Ovary (tissue), 9 donors: Measurements from ENCODE around the gene EFNA5. TPM values are rescaled to one million over a fixed set of nuclear protein-coding genes. Genes with fewer than 3 reads are reported as not detected.
"Not testable (repeated sequence)": the region's sequence is repeated elsewhere in the genome, so short reads cannot be mapped to it uniquely, and the experiment has no call there.

Experiments
- DNase-seq, 5 donors: peaks; one replicate each; pipeline ENCODE4 v3.0.0-alpha.2; 2019 to 2020
- H3K27ac ChIP-seq, 2 donors: fragments of 200-600 bp; one replicate each; pipeline versions ENCODE4 v1.5.1 to v1.8.0; 2019 to 2022
- H3K27me3 ChIP-seq: fragments of 200-600 bp; one replicate; pipeline ENCODE4 v1.8.0; 2022
- H3K36me3 ChIP-seq: fragments of 200-600 bp; sonication (generic); one replicate; pipeline ENCODE4 v1.5.1; 2019
- H3K4me1 ChIP-seq: one replicate; pipeline ENCODE4 v1.8.1; 2013; ENCODE audit warnings: mild to moderate bottlenecking, moderate library complexity; ENCODE audit not compliant: insufficient read depth
- H3K4me3 ChIP-seq: fragments of 200-600 bp; sonication (generic); one replicate; pipeline ENCODE4 v1.5.1; 2017
- H3K9me3 ChIP-seq, 2 donors: fragments of 200-600 bp in 1 of 2; sonication (generic) in 1 of 2; one replicate each; pipeline versions ENCODE4 v1.5.1 to v1.8.1; 2013 to 2019; ENCODE audit warnings: mild to moderate bottlenecking in 1 of 2, moderate library complexity in 1 of 2
- EP300 ChIP-seq: sonication (generic); formaldehyde crosslinking; IDR thresholded peaks from one replicate; pipeline ENCODE4 v1.6.1; 2017; ENCODE audit warnings: antibody characterized with exemption
- POLR2A ChIP-seq: fragments of 450-650 bp; IDR thresholded peaks from one replicate; pipeline ENCODE4 v1.6.1; 2017; ENCODE audit warnings: antibody characterized with exemption, mild to moderate bottlenecking, moderate library complexity
- WGBS, 3 donors: extraction: QIAGEN DNeasy Blood & Tissue Kit in 1 of 3; methylation state at CpG; one replicate each; pipeline versions ENCODE4 v1.1.5 to v1.1.7; 2013 to 2017; 5-methylcytosine and 5-hydroxymethylcytosine counted together
- intact Hi-C, 4 donors: fragments of 100-400 bp; cut with DNase I; formaldehyde crosslinking; loops; one replicate each; pipeline versions ENCODE4 v1.11.0 to v1.15.1; 2022 to 2023
- polyA plus RNA-seq, 2 donors: library from polyadenylated mRNA; stranded (reverse); fragments of 200-250 nt in 1 of 2; fragments of 350-450 nt in 1 of 2; fragmentation: Illumina TruSeq in 1 of 2; extraction: RNeasy Lipid Tissue Mini Kit (QIAGEN cat#74804) in 1 of 2; gene quantifications; one replicate each; pipeline ENCODE4 v1.2.3, GENCODE V29; 2013 to 2014
- total RNA-seq, 7 donors: library from RNA; depleted of rRNA in 2 of 7; stranded (reverse); fragments of >200 nt in 2 of 7; fragmentation: NEBNext Ultra II Directional in 3 of 7; extraction: Animal tissue kit (Norgen Biotek cat#: 25700) in 3 of 7; gene quantifications; one replicate each; pipeline versions ENCODE4 v1.1.0 to v1.2.4, GENCODE V29; 2016 to 2023
- TF ChIP-seq, protein P1 (sequence below), 3 donors: fragments of 450-650 bp in 2 of 3; fragments of 200-600 bp in 1 of 3; IDR thresholded peaks; one replicate each; pipeline versions ENCODE4 v1.5.1 to v1.8.0; 2016 to 2022; ENCODE audit warnings: antibody characterized with exemption in 3 of 3, mild to moderate bottlenecking in 1 of 3
- donor health status: DM: no; HTN: no; CAD: no; lungs with moderate emphysema.
- donor health status: DM: no; HTN: no; CAD: no.
- donor health status: Bipolar disorder and iron deficiency.
- donor health status: DM: yes; HTN: yes; CAD: no.
- donor health status: DM: no; HTN: no; CAD: no.
- donor health status: DM: yes; HTN: yes; CAD: no.

Gene EFNA5
- total and polyA plus RNA-seq, 9 donors: 1.5 to 20.6 (median 7.7) TPM

- Histone ChIP-seq H3K4me3 (no peak overlapping the region), H3K36me3 (no peaks in the 10 kb centered on the region), H3K27ac (no peak overlapping the region), H3K9me3 (no peaks in the 10 kb centered on the region), H3K4me1 (no peaks in the 10 kb centered on the region), H3K27me3 (no peaks in the 10 kb centered on the region)
- TF ChIP-seq, protein P1, sequence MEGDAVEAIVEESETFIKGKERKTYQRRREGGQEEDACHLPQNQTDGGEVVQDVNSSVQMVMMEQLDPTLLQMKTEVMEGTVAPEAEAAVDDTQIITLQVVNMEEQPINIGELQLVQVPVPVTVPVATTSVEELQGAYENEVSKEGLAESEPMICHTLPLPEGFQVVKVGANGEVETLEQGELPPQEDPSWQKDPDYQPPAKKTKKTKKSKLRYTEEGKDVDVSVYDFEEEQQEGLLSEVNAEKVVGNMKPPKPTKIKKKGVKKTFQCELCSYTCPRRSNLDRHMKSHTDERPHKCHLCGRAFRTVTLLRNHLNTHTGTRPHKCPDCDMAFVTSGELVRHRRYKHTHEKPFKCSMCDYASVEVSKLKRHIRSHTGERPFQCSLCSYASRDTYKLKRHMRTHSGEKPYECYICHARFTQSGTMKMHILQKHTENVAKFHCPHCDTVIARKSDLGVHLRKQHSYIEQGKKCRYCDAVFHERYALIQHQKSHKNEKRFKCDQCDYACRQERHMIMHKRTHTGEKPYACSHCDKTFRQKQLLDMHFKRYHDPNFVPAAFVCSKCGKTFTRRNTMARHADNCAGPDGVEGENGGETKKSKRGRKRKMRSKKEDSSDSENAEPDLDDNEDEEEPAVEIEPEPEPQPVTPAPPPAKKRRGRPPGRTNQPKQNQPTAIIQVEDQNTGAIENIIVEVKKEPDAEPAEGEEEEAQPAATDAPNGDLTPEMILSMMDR (IDR thresholded peaks at IDR 0.05): no peak
- TF ChIP-seq POLR2A (no peak), EP300 (no peak)
- WGBS, 3 donors: 76 to 88% (median 84%) methylated on average over 1 of the region's 1 CpG
- DNase-seq: no peak
- intact Hi-C loops: no loop called here
Observed at GRCh38 chr5:107435061-107435460, 235.7 kb downstream of the EFNA5 start.

DNA sequence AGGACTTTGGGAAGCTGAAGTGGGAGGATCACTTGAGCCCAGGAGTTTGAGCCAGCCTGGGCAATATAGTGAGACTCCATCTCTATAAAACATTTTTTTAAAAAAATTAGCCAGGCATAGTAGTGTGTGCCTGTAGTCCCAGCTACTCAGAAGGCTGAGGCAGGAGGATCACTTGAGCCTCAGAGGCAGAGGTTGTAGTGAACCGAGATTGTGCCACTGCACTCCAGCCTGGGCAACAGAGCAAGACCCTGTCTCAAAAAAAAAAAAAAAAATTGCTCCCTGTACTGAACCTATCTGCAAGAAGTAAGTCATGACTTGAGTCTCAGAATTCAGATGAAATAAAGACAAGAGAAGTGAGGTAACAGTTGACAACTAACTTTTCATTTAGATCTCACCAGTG, 237.1 kb downstream of the EFNA5 start:
- H3K9me3 ChIP-seq, DNase-seq, H3K27ac ChIP-seq, H3K4me3 ChIP-seq, H3K36me3 ChIP-seq, H3K4me1 ChIP-seq, intact Hi-C loops, H3K27me3 ChIP-seq: not testable (repeated sequence)
- WGBS, 3 donors: 87 to 98% (median 97%) methylated on average over 1 of the region's 1 CpG

DNA sequence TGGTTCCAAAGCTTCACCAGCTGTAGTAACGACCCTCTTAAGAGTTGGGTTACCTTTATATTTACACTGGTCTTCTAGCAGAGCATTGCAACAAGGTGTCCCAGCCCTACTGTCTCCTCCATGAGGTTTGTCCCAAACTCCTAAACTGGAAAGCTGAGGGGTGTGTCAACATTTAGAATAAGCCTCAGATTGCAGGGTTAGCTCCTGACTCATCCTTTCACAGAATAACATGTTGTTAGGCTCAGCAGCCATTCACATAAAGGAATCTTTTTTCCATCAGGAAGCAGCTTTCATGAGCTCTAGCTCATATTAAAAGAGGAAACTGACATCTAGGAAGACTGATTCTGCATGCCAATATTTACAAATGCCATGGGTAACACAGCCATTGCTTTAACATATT, 238.7 kb downstream of the EFNA5 start:
- TF ChIP-seq EP300: no peak
- TF ChIP-seq, protein P1 (IDR thresholded peaks at IDR 0.05): no peak
- TF ChIP-seq POLR2A: no peak
- Histone ChIP-seq H3K36me3 (no peaks in the 10 kb centered on the region), H3K4me1 (no peaks in the 10 kb centered on the region), H3K4me3 (no peak overlapping the region), H3K9me3 (no peaks in the 10 kb centered on the region), H3K27me3 (no peaks in the 10 kb centered on the region), H3K27ac (no peak overlapping the region)
- no peak for DNase-seq
- intact Hi-C loops: no loop called here
- 87 to 95% (median 93%) methylated on average over 1 of the region's 1 CpG for WGBS, 3 donors

- TF ChIP-seq POLR2A (no peak), EP300 (no peak)
- TF ChIP-seq, protein P1 (IDR thresholded peaks at IDR 0.05): no peak
- Histone ChIP-seq H3K9me3 (no peaks in the 10 kb centered on the region), H3K4me3 (no peak overlapping the region), H3K27me3 (no peaks in the 10 kb centered on the region), H3K36me3 (no peaks in the 10 kb centered on the region), H3K4me1 (no peaks in the 10 kb centered on the region), H3K27ac (no peak overlapping the region)
- intact Hi-C loops: no loop called here
- DNase-seq: no peak
- WGBS, 3 donors: 90 to 95% (median 91%) methylated on average over 4 of the region's 4 CpGs
Observed at GRCh38 chr5:107431536-107431935, 239.2 kb downstream of the EFNA5 start.

DNA sequence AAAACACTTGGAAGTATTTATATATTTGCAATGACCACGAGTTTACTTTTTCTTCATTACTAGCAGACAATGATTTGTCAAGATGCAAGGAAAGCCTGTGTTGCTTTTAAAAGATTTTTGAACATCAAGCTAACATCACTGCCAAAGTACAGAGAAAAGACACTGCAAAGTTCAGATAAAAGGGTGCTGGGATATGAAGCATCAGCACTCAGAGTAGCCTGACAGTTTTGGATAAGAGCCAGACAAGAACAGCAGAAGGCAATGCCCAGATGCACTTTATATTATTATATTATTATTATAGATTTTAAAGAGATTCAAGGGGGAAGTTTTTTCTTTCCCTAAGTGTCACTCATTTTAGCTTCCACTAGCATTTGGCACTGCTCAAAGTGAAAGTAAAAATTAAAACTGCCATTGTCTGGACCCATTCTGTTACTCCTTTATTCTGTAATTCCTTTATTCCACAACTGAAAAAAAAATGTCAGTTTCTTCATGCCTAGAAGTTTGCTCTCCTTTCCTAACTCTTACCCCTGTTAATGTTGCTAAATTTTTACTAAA, 240.6 kb downstream of the EFNA5 start:
- 10 to 17% (median 14%) methylated on average over 1 of the region's 1 CpG for WGBS, 3 donors
- no peaks in the 10 kb centered on the region for H3K36me3 ChIP-seq
- DNase-seq: no peak
- TF ChIP-seq POLR2A (no peak), EP300 (no peak)
- TF ChIP-seq, protein P1 (IDR thresholded peaks at IDR 0.05): no peak
- H3K4me1 ChIP-seq: no peaks in the 10 kb centered on the region
- H3K4me3 ChIP-seq: no peak overlapping the region
- intact Hi-C loops: no loop called here
- no peaks in the 10 kb centered on the region for H3K27me3 ChIP-seq
- no peak overlapping the region for H3K27ac ChIP-seq
- H3K9me3 ChIP-seq: no peaks in the 10 kb centered on the region
